ENCODE data around the gene LIN37. TPM values are rescaled to one million over a fixed set of nuclear protein-coding genes. Genes with fewer than 3 reads are reported as not detected.
A peak's percentile ranks its signal among the peaks of the same experiment; 100 is the strongest.

The LIN37 gene
- total RNA-seq, 1 experiment from 2014 or later: 23.5 TPM

GRCh38 chr19:35766571-35767104 lies 18.3 kb downstream of the LIN37 start:
- peak; percentile 18; the same call in 1 of the 2 replicates for ATAC-seq
- CTCF ChIA-PET: no interaction called here

GRCh38 chr19:35767288-35768081 lies 19.1 kb downstream of the LIN37 start:
- no peak for DNase-seq (ENCODE audit: low read depth, low spot score)
- intact Hi-C loops (cut with micrococcal nuclease; ENCODE audit: unreplicated experiment) (no loop called here), in situ Hi-C loops (cut with HindIII; ENCODE audit: low pct_unique_long_range_greater_than_20kb, low sequenced_read_pairs) (no loop called here)
- H3K27me3 ChIP-seq (ENCODE audit: control insufficient read depth, insufficient read depth, low read length): no peaks in the 10 kb centered on the region
- H3K4me3 ChIP-seq (ENCODE audit: low read depth in 2 of 2, low read length in 2 of 2): no peak overlapping the region
- CTCF ChIA-PET: no interaction called here
- no TSS peak for BruUV-seq (replicated peaks)
- no peaks in the 10 kb centered on the region for H3K4me1 ChIP-seq (ENCODE audit: control insufficient read depth, insufficient read depth, low read length)
- ATAC-seq: 0 out of 2 replicates have a peak, but pooled peaks have one; percentile 7
- H3K9me3 ChIP-seq (ENCODE audit: control insufficient read depth, insufficient read depth, low read depth, low read length): no peaks in the 10 kb centered on the region
- no peak overlapping the region for H3K27ac ChIP-seq (ENCODE audit: low read length)
- POLR2A ChIA-PET: interaction anchor here (0.6 kb wide), 1 partner anchor 116 kb away, joined by 6 read pairs; no protein-coding TSS in a partner anchor
- H3K36me3 ChIP-seq (ENCODE audit: control insufficient read depth, insufficient read depth, low read length): no peaks in the 10 kb centered on the region
- TF ChIP-seq CTCF (IDR thresholded peaks at IDR 0.05) (no peak), REST (IDR thresholded peaks at IDR 0.05; ENCODE audit: insufficient read depth in 1 of 2, low read depth in 2 of 2, low read length in 1 of 2) (no peak), POLR2AphosphoS5 (IDR thresholded peaks at IDR 0.05; ENCODE audit: low read depth, low read length) (no peak), SIN3A (IDR thresholded peaks at IDR 0.05; ENCODE audit: borderline replicate concordance, insufficient read depth, low read depth, low read length) (no peak)

More at GRCh38 chr19:35766571-35767104, 18.3 kb downstream of the LIN37 start:
- DNase-seq (ENCODE audit: low read depth, low spot score): no peak
- in situ Hi-C loops (cut with HindIII; ENCODE audit: low pct_unique_long_range_greater_than_20kb, low sequenced_read_pairs): no loop called here
- no peaks in the 10 kb centered on the region for H3K36me3 ChIP-seq (ENCODE audit: control insufficient read depth, insufficient read depth, low read length)
- BruUV-seq (replicated peaks): no TSS peak
- no peak for TF ChIP-seq POLR2AphosphoS5 (IDR thresholded peaks at IDR 0.05; ENCODE audit: low read depth, low read length)
- no peak for TF ChIP-seq REST (IDR thresholded peaks at IDR 0.05; ENCODE audit: insufficient read depth in 1 of 2, low read depth in 2 of 2, low read length in 1 of 2)
- TF ChIP-seq CTCF (IDR thresholded peaks at IDR 0.05): no peak
- TF ChIP-seq SIN3A (IDR thresholded peaks at IDR 0.05; ENCODE audit: borderline replicate concordance, insufficient read depth, low read depth, low read length): no peak
- TF ChIP-seq TCF7L2 (IDR thresholded peaks at IDR 0.05; ENCODE audit: low read depth, low read length): no peak
- no peaks in the 10 kb centered on the region for H3K27me3 ChIP-seq (ENCODE audit: control insufficient read depth, insufficient read depth, low read length)
- no peak overlapping the region for H3K4me3 ChIP-seq (ENCODE audit: low read depth in 2 of 2, low read length in 2 of 2)
- no peaks in the 10 kb centered on the region for H3K9me3 ChIP-seq (ENCODE audit: control insufficient read depth, insufficient read depth, low read depth, low read length)
- intact Hi-C loops (cut with micrococcal nuclease; ENCODE audit: unreplicated experiment): no loop called here
- POLR2A ChIA-PET: no interaction called here
- H3K27ac ChIP-seq (ENCODE audit: low read length): no peak overlapping the region
- H3K4me1 ChIP-seq (ENCODE audit: control insufficient read depth, insufficient read depth, low read length): no peaks in the 10 kb centered on the region

Measured in Panc1 (cell line).